SHP77 treated with DMSO at 0.1 percent for 48 hours (cell line): ENCODE measurements around the gene SPATA7.

Experiments
- DNase-seq: peaks from one replicate; lab custom pipeline; 2025; lab: John Stamatoyannopoulos, UW

The SPATA7 gene

GRCh38 chr14:88481794-88482193, 96.3 kb downstream of the SPATA7 start:
- DNase-seq: no peak

DNA sequence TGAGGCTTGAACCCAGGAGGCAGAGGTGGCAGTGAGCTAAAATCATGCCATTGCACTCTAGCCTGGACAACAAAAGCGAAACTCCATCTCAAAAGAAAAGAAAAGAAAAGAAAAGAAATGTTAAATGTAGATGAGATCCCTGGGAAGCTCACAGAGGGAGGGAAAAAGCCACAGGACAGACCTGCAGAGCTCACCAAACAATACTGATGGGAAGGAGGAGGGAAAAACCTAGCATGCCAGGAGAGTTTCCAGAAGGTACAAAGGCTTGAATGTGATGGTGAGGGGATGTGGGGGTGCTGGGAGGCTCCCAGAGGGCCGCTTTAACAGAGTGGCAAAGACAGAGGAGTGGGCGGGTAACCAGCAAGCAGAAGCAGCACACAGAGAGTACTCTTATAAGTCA, 97.1 kb downstream of the SPATA7 start:
- DNase-seq: no peak
